HG03108 (cell line): ENCODE measurements around the gene TM9SF3.
"Not testable (repeated sequence)": the region's sequence is repeated elsewhere in the genome, so short reads cannot be mapped to it uniquely, and the experiment has no call there.

Source experiments
- ATAC-seq: cut with Tn5 transposase; IDR thresholded peaks from one replicate; pipeline ENCODE4 v1.9.1; 2021; ENCODE audit warnings: moderate library complexity; ENCODE audit not compliant: unreplicated experiment

Gene TM9SF3

DNA sequence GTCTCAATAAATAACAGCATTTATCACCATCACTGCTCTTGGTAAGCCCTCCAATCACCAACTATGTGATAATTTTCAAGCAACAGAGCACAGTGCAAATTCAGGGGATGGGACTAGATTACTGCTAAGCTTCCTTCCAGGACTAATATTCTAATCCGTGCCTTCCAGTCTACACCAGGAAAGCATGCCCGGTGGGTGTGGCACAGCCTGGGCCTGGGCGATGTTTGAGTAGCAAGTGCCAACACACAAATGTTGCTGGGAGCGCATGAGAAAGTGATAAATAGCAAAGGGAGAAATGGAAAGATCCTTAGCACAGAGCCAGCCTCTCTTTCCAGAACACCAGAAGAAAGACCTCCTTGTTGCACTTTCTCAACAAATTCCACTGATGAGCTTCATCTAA, 13.5 kb upstream of the TM9SF3 start:
- no peak for ATAC-seq

DNA sequence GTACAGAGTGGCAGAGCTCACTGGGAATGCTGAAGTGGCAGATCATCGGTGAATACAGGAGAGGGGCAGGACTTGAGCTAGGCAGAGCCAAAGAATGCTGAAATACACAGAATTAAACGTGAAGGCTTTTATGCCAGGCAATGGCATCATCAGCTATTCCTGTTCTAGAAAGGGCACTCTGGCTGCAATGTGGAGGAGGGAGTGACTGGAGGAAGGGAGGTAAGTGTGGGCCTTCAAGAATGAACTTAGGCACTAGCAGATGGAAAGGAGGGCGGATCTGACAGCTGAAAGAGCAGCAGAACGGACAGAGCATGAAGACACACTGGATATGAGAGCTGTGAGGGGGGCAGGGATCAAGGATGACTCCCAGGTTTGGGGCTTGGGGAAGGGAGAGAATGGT, 12.0 kb upstream of the TM9SF3 start:
- no peak for ATAC-seq

DNA sequence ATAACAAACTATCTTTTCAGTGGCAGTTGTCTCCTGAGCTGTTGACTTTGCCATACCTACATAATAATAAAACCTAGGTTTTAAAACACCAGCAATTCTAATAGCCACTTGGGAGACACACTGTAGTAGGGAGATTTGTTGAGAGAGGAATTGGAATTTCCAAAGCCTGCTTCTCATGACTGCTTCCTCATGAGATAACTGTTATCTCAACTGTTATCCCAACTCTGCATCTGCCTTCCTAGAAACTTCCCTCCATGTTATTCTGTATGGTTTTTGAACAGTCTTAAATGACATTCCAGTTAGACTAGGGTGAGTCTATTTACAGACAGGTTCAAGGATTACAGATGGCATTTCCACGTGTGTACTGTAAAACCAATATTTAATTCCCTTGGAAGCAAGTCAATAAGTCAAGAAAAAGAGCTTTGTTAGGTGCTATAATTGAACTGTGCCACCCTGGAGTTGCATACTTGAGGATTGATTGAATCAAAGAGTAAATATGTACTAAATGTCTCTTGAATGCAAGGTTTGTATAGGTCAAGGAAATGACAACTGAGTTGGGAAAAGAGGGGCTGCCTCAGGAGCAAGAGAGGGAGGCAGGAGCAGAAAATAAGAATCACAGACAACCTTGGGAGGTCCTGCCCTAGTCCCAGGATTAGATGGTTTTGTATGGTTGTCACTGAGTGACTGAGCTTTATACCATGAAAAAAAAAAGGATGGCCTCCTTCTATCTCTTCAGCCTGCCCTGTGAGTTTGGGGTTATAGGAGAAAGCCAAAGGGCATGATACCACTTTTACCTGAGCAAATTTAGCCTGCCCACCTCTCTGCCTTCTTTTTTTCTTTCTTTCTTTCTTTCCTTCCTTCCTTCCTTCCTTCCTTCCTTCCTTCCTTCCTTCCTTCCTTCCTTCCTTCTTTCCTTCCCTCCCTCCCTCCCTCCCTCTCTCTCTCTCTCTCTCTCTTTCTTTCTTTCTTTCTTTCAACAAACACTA, 9.9 kb upstream of the TM9SF3 start:
- no peak for ATAC-seq

DNA sequence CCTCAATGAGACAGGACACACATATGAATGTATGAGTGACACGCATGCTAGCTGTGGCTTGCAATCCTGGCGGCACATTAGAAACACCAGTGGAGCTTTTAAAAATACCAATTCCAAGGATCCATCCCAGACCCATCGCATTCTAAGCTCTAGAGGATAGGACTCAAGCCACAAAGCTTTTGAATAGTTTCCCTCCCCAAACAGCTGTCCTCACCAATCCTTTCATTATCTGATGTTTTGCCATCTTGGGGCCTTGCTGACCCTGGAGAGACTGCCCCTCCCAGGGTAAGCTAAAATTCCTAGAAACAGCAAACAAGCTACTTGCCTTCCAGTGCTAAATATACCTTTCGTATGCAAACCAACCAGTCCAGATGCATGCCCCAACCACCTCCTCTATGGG, 8.9 kb upstream of the TM9SF3 start:
- no peak for ATAC-seq

DNA sequence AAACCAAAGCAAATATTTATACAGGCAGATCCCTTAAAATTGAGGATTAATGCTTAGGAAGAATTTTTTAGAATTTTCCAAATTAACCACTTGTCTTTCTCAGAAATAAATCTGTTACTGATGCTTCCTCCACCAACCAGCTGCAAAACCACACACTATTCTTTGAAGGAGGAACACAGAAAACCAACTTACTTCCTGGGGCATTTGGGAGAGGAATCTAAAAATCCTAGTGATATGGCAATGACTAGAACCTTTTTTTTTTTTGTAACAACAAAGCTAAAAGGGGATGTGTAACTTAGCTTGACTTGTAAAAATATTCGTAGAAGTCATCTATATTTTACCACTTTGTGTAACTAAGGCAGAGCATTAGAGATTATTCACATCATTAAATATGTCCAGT, 5.1 kb upstream of the TM9SF3 start:
- ATAC-seq, result no peak

DNA sequence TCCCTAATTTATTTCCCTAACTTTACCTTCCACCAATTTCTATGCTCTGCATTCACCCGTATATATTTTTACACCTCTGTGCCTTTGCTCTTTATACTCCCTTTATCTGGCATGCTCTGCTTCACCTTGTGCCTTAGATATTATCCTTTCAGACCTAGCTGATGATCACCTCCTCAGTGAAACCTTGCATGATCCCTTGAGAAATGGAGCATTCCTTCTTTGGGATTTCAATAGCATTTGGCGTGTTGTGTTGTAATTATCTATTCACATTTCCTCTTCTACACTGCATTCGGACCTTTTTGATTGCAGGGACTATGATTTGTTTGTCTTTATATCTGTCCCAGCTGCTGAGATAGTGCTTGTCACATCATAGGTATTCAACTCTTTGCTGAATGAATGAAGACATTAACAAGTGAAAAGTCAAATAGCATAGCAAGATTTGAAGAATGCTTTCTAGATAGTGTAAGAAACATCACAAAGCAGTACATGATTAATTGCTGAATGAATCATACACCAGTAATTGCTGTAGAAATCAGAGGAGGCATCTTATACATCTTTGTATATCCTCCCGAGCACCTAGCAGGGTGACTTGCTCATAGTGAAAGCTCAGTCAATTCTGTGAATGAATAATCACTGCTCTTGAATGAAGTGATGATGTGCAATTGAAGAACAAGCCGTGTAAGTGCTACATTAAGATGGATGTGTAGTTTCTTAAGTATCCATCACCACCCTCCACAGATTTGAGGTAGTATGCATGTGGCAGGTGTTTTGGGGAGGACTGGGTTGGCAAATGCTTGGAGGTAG, 2.0 kb upstream of the TM9SF3 start:
- peak; percentile 34 for ATAC-seq

DNA sequence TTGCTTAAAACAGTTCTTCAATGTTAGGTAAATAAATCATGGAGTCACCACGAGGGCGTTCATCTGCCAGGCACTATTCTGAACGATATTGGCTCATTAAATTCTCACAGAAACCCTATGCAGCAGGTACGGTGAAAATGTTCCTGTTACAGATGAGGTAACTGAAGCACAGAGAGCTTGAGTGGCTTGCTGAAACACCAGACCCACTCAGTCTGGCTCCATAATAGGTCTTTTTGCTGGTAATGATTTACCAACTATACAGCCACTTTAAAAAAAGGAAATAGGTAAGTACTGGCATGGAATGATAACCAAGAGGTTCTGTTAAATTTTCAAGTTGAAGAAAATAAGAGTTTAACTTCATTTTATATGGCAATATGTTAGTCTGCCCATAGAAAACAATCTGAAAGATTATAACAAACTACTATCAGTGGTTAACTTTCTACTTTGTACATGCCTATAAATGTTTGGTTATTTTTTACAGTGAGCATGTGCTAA, 1.3 kb upstream of the TM9SF3 start:
- no peak for ATAC-seq

DNA sequence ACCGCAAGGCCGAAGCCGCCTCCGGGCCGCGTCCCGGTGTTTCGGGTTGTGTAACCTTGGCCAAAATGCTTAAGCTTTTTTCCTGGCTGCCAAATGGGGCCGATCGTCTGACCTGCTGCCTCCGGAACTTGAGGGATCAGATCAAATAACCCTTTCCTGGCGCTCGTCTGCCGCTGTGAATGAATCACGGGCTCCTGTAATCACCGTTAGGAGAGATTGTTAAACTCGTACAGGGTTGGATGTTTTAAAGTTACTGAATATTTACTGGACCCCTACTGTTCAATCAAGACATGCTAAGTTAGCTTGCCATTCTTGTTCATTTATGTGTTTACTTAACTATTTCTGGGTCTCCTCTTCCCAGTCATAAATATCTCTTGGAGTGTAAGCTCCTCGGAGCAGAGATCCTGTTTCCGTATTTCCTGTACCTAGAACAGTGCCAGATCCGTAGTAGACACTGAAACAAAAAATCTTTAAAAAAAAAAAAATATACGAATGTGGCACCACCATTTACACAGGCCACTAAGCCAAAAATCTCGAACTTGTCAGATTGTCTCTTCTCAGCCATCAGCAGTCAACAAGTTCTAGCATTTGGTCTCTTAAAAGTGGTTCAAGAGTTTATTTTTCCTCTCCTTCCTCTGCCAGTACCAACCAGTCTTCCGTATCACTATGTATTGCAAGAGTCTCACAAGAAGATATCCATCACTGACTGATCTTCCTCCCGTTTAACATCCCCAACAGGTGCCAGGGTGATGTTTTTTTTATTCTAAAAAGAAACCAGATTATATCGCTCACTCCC, 650 bp upstream of the TM9SF3 start:
- no peak for ATAC-seq

DNA sequence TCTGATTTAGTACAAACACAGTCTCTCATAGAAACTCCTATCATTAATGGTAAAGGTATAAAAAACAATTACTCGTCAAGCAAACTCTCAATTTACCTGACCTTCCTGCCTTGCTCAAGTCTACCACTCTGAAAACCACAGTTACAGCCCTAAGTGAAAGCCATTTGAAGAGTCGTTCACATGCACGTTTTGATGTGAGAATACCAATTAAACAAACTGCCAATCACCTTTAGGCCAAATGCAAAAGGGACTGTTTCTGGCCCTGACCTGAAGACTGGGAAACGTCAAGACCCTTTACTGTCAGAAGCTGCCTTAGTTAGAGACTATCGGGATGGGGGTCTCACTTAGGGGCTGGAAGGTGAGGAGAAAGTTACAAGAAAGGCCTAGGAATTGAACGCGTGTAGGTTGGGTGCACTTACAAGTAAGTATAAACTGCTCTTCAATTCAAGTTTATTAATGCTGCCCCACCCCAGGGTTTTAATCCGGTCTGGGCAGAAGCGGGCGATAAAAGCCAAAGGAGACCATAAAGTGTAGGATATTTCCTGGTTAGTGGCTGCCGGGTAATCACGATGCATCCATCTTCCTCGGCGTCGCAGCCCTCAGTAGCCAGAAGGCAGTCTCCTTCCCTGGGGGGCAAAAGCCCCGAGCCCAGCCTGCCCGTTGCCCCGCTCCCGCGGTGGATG, 935 bp downstream of the TM9SF3 start:
- no peak for ATAC-seq

DNA sequence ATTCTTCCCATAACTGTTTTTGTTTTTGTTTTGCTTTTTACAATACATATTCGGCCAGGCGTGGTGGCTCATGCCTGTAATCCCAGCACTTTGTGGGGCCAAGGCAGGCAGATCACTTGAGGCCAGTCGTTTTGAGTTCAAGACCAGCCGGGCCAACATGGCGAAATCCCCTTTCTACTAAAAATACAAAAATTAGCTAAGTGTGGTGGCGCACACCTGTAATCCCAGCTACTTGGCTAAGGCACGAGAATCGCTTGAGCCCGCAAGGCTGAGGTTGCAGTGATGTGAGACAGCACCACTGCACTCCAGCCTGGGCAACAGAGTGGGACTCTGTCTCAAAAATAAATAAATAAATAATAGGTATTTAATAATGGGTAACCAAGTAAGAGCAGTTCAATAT, 2.3 kb downstream of the TM9SF3 start:
- ATAC-seq, result no peak

DNA sequence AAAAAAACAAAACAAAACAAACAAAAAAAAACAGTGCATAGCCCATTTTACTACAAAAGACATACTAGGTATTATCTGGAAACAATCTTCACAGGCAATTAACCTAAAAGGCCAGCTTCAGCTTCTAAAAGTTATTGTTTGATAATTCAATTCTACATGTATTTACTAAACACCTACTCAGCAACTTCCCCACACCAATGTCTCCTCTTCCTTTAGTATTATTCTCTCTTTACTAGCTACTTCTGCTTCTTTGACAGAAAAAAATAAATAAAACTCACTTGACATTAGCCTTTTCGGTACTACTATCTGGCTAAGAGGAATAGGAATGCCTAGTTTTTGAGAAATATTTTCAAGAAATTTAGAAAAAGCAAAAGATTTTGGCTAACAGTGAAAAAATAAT, 2.8 kb downstream of the TM9SF3 start:
- no peak for ATAC-seq

DNA sequence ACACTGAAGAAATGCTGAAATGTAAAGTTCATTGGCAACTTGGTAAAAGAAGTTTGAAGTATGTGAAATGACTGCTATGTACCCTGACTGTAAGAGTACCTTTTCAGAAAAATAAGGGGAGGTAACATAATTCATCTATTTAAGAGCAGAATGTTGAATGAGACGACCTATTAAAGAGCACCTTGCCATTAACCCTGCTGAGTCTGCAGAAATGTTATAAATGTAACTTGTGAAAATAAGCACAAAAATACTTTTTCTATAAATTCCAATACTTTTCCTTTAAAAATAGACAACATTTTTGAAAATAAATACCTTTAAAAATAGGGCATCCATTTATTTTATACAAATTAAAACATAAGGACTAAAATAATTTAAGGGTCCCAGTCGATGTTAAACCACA, 7.7 kb downstream of the TM9SF3 start:
- no peak for ATAC-seq

DNA sequence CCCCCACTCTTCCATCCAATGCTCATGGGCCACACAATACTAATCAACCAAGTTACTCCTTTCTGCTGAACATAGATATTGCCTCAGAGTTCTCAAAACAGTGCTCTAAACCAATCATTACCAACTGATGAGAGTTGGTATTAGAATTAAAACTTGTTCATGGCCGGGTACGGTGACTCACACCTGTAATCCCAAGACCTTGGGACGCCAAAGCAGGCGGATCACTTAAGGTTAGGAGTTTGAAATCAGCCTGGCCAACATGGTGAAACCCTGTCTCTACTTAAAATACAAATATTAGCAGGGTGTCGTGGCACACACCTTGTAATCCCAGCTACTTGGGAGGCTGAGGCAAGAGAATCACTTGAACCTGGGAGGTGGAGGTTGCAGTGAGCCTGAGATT, 8.2 kb downstream of the TM9SF3 start:
- ATAC-seq, result no peak

DNA sequence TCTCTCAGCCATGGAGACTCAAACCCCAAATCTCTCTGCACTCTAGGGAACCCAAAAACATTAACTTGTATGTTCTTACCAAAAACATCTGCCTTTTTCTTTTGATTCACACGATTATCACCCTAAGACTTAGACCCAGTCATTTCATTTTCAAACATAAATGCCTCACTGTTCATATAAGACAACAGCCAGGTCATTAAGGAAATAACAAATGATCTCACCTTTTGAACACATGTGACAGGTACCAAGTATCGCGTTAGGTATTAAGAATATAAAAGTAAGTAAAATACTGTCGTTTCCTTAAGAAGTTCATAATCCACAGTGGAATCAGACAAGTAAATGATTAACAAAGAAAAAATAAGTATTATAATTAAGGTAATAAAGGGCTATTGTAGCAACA, 8.8 kb downstream of the TM9SF3 start:
- ATAC-seq, result no peak

DNA sequence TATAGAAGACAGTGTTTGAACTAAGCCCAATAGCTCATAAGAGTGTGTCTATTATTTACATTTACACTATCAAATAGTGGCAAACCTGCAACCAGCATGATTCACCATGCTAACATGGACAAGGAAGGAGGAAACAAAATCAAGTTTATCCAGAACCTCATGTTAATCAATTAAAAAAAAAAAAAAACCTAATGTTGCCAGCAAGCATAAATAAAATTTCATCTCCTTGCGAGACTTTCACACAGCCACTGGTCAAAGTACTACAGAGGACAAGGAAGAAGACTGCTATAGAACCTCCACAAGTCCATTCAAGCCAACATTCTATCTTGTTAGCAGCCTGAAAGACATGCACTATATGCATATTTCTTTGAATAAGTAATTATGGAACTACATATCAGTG, 9.7 kb downstream of the TM9SF3 start:
- ATAC-seq, result no peak

DNA sequence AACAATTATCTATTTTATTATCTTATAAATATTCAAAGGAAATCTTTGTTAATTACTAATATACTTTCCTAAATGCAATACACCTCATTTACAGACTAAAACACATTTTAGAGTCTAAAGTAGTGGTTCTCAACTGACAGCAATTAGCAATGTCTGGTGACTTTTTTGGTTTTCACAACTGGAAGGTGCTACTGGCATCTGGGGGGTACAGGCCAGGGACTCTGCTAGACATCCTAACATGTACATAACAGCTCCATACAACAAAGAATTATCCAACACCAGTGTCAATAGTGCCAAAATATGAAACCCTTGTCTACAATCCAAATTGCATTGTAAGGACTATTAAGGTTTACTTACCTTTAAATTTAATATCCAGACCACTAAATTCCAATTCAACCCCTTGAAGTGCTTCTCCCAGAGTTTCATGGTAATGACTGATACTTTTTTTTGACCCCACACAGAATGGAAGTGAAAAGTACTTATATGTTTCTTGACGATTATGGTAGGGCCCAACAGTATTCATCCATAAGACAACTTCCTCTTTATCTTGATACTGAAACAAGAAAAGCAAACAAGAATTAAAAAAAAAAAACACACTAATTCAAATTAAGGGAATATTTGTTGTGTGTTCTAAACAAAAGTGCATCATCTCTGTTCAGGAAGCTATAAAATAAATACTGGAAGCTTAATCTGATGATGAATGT, 10.4 kb downstream of the TM9SF3 start:
- ATAC-seq, result no peak

DNA sequence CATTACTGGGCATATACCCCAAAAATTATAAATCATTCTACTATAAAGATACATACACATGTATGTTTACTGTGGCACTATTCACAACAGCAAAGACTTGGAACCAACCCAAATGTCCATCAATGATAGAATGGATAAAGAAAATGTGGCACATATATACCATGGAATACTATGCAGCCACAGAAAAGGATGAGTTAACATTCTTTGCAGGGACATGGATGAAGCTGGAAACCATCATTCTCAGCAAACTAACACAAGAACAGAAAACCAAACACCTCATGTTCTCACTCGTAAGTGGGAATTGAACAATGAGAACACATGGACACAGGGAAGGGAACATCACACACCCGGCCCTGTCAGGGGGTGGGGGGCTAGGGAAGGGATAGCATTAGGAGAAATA, 12.2 kb downstream of the TM9SF3 start:
- ATAC-seq, result not testable (repeated sequence)

DNA sequence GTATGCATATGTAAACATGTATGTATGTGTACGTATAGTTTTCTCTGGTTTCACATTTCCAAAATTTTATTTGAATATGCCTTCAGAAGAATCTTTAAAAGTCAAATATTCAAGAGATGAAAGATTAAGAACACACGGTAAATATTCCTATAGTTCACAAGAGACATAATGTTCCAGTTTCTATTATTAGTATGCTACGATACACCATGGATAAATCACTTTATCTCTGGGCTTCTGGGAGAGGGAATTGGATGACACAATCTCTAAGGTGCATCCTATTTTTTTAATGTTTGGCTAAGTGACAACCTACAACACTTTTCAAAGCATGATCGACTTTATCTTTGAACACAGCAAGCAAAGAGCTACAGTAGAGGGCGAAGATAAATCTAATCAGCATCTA, 13.8 kb downstream of the TM9SF3 start:
- ATAC-seq, result no peak

DNA sequence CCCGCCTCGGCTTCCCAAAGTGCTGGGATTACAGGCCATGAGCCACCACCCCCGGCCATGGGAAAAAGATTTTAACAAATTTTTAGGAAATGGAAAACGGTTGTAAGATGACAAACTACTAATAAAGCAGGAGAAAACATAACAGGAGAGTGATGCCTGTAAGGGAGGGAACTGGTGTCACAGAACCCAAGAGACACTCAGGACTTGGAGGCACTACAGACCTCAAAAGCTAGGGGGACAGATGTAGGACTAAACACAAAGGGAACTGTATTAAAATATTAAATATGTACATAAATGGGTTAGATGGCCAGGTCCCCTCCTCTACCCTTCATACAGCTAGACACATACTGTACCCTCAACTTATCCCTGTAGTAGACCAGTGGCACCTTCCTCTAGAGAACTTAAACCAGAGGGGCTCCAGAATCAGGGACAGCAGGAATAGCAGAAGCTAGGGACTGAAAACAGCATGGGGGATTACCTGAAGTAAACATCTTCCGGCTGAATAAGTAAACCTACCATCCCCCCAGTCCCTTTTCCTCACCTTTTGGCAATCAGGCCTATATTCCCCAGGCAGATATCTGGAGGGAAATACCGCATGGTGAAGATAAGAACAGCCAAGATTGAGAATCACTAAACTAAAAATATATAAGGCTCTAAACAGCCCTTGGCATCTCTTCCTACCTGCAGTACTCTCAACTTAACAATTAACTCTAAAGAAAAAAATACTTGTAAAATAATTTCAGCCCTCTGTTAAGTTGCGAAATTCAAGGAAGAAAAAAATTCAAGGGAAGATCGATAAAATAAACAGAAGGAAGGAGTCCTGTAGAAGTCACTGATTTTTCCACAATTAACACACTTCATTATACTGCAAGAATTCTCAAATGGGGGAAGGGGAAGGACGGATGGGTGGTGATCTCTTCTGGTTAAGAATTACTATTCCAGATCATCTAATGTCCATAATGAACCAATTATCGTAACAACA, 15.5 kb downstream of the TM9SF3 start:
- no peak for ATAC-seq
